ENCODE results near the gene EML1.

EML1 gene

GRCh38 chr14:99892406-99892805, 99.2 kb downstream of the EML1 start:
- no peak for DNase-seq (ENCODE audit: low read depth in 1 of 2, low spot score in 1 of 2)

- DNase-seq (ENCODE audit: low read depth in 1 of 2, low spot score in 1 of 2), result no peak
Measured at GRCh38 chr14:99896361-99896760, 103.1 kb downstream of the EML1 start.

- DNase-seq (ENCODE audit: low read depth in 1 of 2, low spot score in 1 of 2), result no peak
Measured at GRCh38 chr14:99899578-99900178, 106.5 kb downstream of the EML1 start.

- DNase-seq (ENCODE audit: low read depth in 1 of 2, low spot score in 1 of 2), result no peak
Measured at GRCh38 chr14:99902925-99903324, 109.7 kb downstream of the EML1 start.

- DNase-seq (ENCODE audit: low read depth in 1 of 2, low spot score in 1 of 2), result no peak
Measured at GRCh38 chr14:99904506-99904905, 111.3 kb downstream of the EML1 start.

- DNase-seq (ENCODE audit: low read depth in 1 of 2, low spot score in 1 of 2), result no peak
Measured at GRCh38 chr14:99905121-99905520, 111.9 kb downstream of the EML1 start.

GRCh38 chr14:99907761-99908652, 114.8 kb downstream of the EML1 start:
- no peak for DNase-seq (ENCODE audit: low read depth in 1 of 2, low spot score in 1 of 2)

- DNase-seq (ENCODE audit: low read depth in 1 of 2, low spot score in 1 of 2), result no peak
Measured at GRCh38 chr14:99908653-99909250, 115.5 kb downstream of the EML1 start.

GRCh38 chr14:99909513-99910064, 116.4 kb downstream of the EML1 start:
- DNase-seq (ENCODE audit: low read depth in 1 of 2, low spot score in 1 of 2), result no peak

- DNase-seq (ENCODE audit: low read depth in 1 of 2, low spot score in 1 of 2), result no peak
Measured at GRCh38 chr14:99910337-99911309, 117.4 kb downstream of the EML1 start.

- DNase-seq (ENCODE audit: low read depth in 1 of 2, low spot score in 1 of 2), result no peak
Measured at GRCh38 chr14:99915305-99916090, 122.3 kb downstream of the EML1 start.

GRCh38 chr14:99916091-99916383, 122.8 kb downstream of the EML1 start:
- no peak for DNase-seq (ENCODE audit: low read depth in 1 of 2, low spot score in 1 of 2)

GRCh38 chr14:99918781-99919180, 125.6 kb downstream of the EML1 start:
- no peak for DNase-seq (ENCODE audit: low read depth in 1 of 2, low spot score in 1 of 2)

- no peak for DNase-seq (ENCODE audit: low read depth in 1 of 2, low spot score in 1 of 2)
Measured at GRCh38 chr14:99921425-99921824, 128.2 kb downstream of the EML1 start.

- no peak for DNase-seq (ENCODE audit: low read depth in 1 of 2, low spot score in 1 of 2)
Measured at GRCh38 chr14:99924379-99924778, 131.2 kb downstream of the EML1 start.

GRCh38 chr14:99925471-99925870, 132.3 kb downstream of the EML1 start:
- DNase-seq (ENCODE audit: low read depth in 1 of 2, low spot score in 1 of 2), result no peak

GRCh38 chr14:99928963-99929362, 135.8 kb downstream of the EML1 start:
- DNase-seq (ENCODE audit: low read depth in 1 of 2, low spot score in 1 of 2), result no peak

GRCh38 chr14:99929601-99930000, 136.4 kb downstream of the EML1 start:
- DNase-seq (ENCODE audit: low read depth in 1 of 2, low spot score in 1 of 2), result no peak

- no peak for DNase-seq (ENCODE audit: low read depth in 1 of 2, low spot score in 1 of 2)
Measured at GRCh38 chr14:99930420-99931274, 137.4 kb downstream of the EML1 start.

Data from stimulated activated CD4-positive, alpha-beta T cell treated with anti-CD3 and anti-CD28 coated beads, Interleukin-15, amount 100 ng/mL, for 1 hour (primary cell).